ENCODE measurements around the gene NFS1. TPM values are rescaled to one million over a fixed set of nuclear protein-coding genes. Genes with fewer than 3 reads are reported as not detected.

The NFS1 gene
- total RNA-seq, 4 donors from 2014 or later = 16.8 to 40.0 (median 31.4) TPM

DNA sequence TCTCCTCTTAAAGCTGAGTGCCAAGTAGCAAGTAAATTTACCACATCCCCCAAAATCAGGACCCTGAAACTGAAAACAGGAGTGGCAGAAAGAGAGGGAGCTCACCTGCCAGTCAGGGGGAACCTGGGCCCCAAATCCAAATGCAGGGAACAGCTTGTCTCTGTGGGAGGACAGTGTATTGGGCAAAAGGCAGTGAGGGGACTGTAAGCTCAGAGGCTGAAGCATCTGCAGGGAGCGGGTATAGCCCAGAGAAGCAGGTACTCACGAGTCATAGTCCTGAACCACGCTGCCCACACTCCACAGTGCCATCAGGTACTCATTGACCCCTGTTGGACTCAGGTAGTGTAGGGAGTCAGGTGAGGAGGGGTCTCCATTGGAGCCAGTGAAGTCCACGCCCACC, 68.5 kb downstream of the NFS1 start:
- Histone ChIP-seq H3K4me3 (no peak overlapping the region), H3K4me1 (no peaks in the 10 kb centered on the region), H3K36me3 (peaks cover 0 to 69% of the 10 kb centered on the region in 2 donors), H3K27ac (no peak overlapping the region), H3K9me3 (no peaks in the 10 kb centered on the region), H3K27me3 (no peaks in the 10 kb centered on the region)
- TF ChIP-seq EP300 (IDR thresholded peaks at IDR 0.05) = no peak
- TF ChIP-seq, protein P1, sequence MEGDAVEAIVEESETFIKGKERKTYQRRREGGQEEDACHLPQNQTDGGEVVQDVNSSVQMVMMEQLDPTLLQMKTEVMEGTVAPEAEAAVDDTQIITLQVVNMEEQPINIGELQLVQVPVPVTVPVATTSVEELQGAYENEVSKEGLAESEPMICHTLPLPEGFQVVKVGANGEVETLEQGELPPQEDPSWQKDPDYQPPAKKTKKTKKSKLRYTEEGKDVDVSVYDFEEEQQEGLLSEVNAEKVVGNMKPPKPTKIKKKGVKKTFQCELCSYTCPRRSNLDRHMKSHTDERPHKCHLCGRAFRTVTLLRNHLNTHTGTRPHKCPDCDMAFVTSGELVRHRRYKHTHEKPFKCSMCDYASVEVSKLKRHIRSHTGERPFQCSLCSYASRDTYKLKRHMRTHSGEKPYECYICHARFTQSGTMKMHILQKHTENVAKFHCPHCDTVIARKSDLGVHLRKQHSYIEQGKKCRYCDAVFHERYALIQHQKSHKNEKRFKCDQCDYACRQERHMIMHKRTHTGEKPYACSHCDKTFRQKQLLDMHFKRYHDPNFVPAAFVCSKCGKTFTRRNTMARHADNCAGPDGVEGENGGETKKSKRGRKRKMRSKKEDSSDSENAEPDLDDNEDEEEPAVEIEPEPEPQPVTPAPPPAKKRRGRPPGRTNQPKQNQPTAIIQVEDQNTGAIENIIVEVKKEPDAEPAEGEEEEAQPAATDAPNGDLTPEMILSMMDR (IDR thresholded peaks at IDR 0.05) = no peak
- TF ChIP-seq POLR2A (IDR thresholded peaks at IDR 0.05) = no peak
- TF ChIP-seq POLR2AphosphoS5 (IDR thresholded peaks at IDR 0.05) = no peak
- no peak for ATAC-seq
- WGBS, 2 donors (ENCODE audit: low coverage in 1 of 2) = 90% methylated on average over 2 of the region's 4 CpGs; no CpG with 5 or more reads in 1 of the 2 donors

DNA sequence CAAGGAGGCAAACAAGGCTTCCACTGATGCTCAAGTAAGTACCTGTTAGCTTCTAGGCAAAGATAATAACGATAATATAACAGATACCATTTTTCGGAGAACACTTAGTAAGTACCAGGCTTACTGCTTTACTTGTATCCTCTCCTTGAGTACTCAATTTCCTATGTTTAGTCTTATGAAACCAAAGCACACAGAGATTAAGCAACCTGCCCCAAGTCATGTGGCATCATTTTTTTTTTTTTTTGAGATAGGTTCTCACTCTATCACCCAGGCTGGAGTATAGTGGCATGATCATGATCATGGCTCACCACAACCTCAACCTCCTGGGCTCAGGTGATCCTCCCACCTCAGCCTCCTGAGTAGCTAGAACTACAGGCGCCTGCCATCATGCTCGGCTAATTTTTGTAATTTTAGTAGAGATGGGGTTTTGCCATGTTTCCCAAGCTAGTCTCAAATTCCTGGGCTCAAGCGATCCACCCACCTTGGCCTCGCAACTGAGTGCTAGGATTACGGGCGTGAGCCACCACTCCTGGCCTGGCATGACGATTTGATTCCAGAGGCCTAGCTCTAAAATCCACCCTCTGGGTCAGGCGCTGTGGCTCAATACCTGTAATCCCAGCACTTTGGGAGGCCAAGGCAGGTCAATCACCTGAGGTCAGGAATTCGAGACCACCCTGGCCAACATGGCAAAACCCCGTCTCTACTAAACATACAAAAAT, 69.6 kb downstream of the NFS1 start:
- TF ChIP-seq POLR2AphosphoS5 (IDR thresholded peaks at IDR 0.05) (no peak), POLR2A (IDR thresholded peaks at IDR 0.05) (no peak), EP300 (IDR thresholded peaks at IDR 0.05) (no peak)
- TF ChIP-seq, protein P1 (IDR thresholded peaks at IDR 0.05) = no peak
- H3K36me3 ChIP-seq = peaks cover 0 to 80% of the 10 kb centered on the region in 2 donors
- H3K27ac ChIP-seq = no peak overlapping the region
- no peaks in the 10 kb centered on the region for H3K4me1 ChIP-seq
- no peaks in the 10 kb centered on the region for H3K27me3 ChIP-seq
- H3K4me3 ChIP-seq = no peak overlapping the region
- 82 to 100% methylated on average over 3 of the region's 12 CpGs for WGBS, 2 donors (ENCODE audit: low coverage in 1 of 2)
- no peak for ATAC-seq
- no peaks in the 10 kb centered on the region for H3K9me3 ChIP-seq

DNA sequence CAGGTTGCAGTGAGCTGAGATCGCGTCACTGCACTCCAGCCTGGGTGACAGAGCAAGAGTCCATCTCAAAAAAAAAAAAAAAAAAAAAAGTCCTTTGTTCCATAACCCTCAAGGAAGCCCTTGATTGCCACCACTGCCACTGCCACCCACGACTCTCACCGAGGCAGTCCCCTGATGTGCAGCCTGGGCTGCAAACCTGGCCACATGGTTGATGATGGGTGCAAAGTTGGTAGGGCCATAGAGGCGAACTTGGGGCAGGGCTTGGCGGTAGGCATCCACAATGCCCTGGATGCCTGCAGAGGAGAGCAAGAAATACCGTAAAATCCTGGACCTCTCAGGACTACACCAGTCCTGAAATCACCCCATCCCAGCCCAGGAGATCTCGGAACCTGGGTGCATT, 72.0 kb downstream of the NFS1 start:
- H3K4me1 ChIP-seq = no peaks in the 10 kb centered on the region
- H3K4me3 ChIP-seq = no peak overlapping the region
- no peaks in the 10 kb centered on the region for H3K27me3 ChIP-seq
- H3K9me3 ChIP-seq = no peaks in the 10 kb centered on the region
- TF ChIP-seq, protein P1 (IDR thresholded peaks at IDR 0.05) = no peak
- TF ChIP-seq POLR2A (IDR thresholded peaks at IDR 0.05) = no peak
- no peak for TF ChIP-seq POLR2AphosphoS5 (IDR thresholded peaks at IDR 0.05)
- TF ChIP-seq EP300 (IDR thresholded peaks at IDR 0.05) = no peak
- WGBS, 2 donors (ENCODE audit: low coverage in 1 of 2) = 100% methylated on average over 2 of the region's 8 CpGs
- no peak overlapping the region for H3K27ac ChIP-seq
- H3K36me3 ChIP-seq = peaks cover 0 to 80% of the 10 kb centered on the region in 2 donors
- ATAC-seq = no peak

DNA sequence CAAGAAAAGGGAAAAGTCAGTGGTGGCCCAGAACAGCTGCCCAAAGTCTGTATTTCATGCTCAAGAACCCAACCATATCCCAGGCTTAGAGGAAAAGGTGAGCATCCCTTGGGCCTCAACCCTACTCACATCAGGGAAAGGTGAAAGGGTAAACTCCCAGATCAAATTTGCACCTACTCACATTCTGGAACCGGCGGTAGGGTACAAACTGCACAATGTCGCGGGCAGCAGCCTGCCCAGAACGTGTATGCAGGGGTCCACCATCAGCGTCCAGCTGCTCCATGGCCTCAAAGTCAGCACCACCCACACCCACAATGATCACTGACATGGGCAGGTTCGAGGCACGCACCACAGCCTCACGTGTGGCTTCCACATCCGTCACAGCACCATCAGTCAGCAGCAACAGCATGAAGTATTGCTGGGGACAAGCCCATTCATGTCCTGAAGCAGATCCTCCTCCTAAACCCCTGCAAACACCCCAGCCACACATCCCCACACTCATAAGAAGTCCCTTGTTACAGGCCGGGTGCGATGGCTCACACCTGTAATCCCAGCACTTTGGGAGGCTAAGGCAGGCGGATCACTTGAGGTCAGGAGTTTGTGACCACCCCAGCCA, 72.7 kb downstream of the NFS1 start:
- H3K4me1 ChIP-seq = no peaks in the 10 kb centered on the region
- no peak for ATAC-seq
- no peak overlapping the region for H3K4me3 ChIP-seq
- no peaks in the 10 kb centered on the region for H3K9me3 ChIP-seq
- no peaks in the 10 kb centered on the region for H3K27me3 ChIP-seq
- TF ChIP-seq EP300 (IDR thresholded peaks at IDR 0.05) = no peak
- no peak for TF ChIP-seq POLR2AphosphoS5 (IDR thresholded peaks at IDR 0.05)
- TF ChIP-seq, protein P1 (IDR thresholded peaks at IDR 0.05) = no peak
- no peak for TF ChIP-seq POLR2A (IDR thresholded peaks at IDR 0.05)
- H3K27ac ChIP-seq = no peak overlapping the region
- peaks cover 0 to 79% of the 10 kb centered on the region in 2 donors for H3K36me3 ChIP-seq
- 80 to 100% methylated on average over 1 to 3 of the region's 13 CpGs for WGBS, 2 donors (ENCODE audit: low coverage in 1 of 2)
